ENCODE results near the gene GRID2.

Gene GRID2

GRCh38 chr4:92529510-92529909, 225.7 kb downstream of the GRID2 start:
- no peak for FAIRE-seq

DNA sequence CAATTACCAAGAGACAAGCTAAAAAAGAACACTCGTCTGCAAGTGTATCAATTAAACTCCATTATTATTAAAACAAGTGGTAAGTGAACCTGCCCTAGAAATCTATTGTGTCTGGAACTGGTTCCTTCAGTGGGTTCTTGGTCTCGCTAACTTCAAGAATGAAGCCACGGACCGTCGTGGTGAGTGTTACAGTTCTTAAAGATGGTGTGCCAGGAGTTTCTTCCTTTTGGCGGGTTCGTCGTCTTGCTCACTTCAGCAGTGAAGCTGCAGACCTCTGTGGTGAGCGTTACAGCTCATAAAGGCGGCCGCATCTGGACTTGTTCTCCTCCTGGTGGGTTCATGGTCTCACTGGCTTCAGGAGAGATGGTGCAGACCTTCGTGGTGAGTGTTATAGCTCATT, 231.8 kb downstream of the GRID2 start:
- FAIRE-seq = no peak

GRCh38 chr4:92551616-92552015, 247.8 kb downstream of the GRID2 start:
- FAIRE-seq = no peak

DNA sequence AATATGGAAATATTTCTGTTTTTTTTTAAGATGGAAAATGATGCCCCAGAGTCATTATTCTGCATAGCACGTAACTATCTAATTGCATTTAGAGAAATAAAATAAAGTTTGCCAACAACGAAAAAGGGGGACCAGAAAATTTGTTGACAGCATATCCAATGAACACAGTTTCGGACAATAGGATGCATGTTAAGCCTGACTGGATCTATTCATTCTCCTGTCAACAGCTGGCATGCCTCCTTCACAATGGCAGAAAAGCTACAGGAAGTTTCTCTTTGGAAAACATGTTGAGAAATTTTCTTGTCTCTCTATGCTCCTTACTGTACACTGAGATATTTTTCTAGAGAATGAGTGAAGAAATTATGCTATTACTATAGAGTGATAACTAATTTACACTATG, 262.5 kb downstream of the GRID2 start:
- no peak for FAIRE-seq

- no peak for FAIRE-seq
Measured at GRCh38 chr4:92580816-92581215, 277.1 kb downstream of the GRID2 start.

- FAIRE-seq = no peak
Measured at GRCh38 chr4:92599044-92599443, 295.3 kb downstream of the GRID2 start.

- no peak for FAIRE-seq
Measured at GRCh38 chr4:92600638-92601037, 296.9 kb downstream of the GRID2 start.

DNA sequence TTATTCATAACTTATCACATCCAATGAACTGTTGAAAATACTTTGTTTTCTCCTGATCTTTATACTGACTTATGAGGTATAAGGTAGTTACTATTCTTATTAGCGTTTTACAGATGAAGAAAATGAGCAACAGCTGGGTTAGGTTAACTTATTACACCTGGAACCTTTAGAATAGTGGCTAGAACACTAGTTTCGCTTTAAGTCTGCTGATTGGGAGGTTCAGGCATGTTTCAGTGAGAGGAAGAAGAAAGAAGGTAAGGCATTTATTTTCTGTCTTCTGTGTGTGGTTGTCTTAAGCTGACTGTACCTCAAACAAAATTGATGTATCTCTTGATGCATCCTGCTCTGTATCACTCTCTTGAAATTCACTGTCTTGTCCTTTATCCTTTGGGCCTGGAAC, 302.5 kb downstream of the GRID2 start:
- no peak for FAIRE-seq

DNA sequence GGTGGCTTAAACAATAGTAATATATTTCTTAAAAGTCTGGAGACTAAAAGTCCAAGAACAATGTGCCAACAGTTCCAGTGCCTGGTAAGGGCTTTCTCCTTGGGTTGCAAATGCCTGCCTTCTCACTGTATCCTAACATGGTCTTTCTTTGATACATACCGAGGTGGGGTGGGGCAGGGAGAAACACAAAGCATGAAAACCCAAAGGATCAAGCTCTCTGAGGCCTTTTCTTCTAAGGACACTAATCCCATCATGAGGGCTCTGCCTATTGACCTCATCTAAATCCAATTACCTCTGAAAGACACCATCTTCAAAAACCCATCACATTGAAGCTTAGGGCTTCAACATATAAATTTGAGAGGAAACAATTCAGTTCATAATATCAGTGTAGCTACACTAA, 311.3 kb downstream of the GRID2 start:
- no peak for FAIRE-seq

DNA sequence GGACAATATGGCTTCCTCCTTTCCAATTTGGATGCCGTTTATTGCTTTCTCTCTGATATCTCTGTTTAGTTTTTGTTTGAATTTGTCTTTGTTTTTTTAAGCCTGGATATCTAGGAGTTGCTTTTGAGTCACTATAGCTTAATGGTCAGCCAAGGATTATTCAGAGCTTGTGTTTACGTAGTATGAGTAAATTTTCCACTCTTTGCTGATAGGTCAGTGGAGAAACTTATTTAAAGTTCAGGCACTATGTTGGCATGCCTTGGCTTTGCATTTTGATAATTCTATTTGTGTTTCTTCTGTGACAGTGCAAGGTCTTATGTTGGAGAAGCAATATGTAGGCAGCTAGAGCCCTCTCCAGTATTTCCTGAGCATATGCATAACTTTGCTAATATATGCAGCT, 315.2 kb downstream of the GRID2 start:
- FAIRE-seq = no peak

DNA sequence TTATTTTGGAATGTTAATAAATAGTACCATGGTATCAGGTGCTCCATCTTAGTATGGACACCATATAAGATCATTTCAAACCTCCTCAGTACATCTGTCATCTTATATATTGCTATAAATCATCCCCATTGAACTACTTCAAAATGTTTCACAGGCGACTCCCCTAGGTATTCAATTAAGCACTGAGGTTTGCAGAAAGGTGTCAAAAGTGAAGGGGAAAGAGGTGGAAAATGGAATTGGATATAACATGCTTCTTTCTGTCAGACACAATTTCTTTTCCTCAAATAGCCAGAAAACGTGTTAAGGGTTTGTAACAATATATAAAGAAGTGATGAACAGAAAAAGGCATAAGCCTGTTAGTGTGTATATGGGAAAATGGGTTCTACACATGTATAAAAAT, 325.5 kb downstream of the GRID2 start:
- FAIRE-seq = no peak

GRCh38 chr4:92634882-92635281, 331.1 kb downstream of the GRID2 start:
- no peak for FAIRE-seq

GRCh38 chr4:92636038-92636806, 332.5 kb downstream of the GRID2 start:
- no peak for FAIRE-seq

DNA sequence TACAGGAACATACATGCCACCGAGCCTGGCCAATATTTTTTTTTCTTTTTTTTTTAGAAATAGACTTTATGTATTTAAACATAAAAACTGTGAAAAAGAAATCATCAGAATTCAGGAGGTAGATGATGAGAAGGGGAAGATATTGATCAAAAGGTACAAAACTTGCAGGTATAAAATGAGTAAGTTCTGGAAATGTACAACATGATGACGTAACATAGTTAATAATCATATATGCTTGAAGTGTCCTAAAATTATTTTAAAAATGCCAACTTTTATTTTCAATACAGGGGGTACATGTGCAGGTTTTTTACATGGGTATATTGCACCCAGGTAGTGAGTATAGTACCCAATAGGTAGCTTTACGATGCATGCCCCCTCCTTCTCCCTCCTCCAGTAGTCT, 337.6 kb downstream of the GRID2 start:
- no peak for FAIRE-seq

- FAIRE-seq = no peak
Measured at GRCh38 chr4:92646826-92647225, 343.1 kb downstream of the GRID2 start.

DNA sequence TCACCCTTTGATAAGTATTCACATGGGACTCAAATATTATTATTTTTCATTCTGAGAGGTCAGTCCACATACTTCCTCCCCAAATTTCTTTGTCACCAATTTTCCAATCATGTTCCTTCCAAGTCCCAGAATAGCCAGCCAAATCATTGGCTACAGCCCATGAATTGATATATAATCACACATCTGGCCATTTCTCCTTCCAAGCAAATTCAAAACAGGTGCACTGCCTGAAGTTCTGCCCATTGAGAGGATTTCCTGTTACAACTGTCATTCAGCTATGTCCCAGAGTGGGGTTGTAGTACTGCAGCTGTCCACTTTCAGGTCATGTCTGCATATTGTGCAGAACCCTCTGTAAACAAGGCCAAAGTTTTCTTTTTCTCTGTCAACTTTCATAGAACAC, 347.8 kb downstream of the GRID2 start:
- no peak for FAIRE-seq

- no peak for FAIRE-seq
Measured at GRCh38 chr4:92654084-92654483, 350.3 kb downstream of the GRID2 start.

- no peak for FAIRE-seq
Measured at GRCh38 chr4:92657695-92658094, 353.9 kb downstream of the GRID2 start.

DNA sequence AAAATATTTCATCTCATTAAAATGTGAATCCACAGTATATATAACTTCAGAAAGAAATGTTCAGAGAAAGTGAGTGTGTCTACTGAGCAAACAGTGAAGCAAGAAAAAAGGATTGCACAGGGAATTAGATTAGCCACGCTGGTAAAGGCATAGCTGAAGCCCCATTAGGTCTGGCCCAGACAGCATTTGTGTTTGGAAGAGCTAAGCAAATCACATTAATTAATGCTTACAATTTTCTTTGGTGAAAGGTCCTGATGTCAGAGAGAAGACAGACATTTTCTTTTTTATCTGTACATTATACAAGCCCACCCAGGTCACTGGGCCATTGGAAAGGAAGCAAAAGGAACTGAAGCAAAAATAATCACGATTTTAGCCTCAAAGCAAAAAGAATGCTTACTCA, 354.6 kb downstream of the GRID2 start:
- no peak for FAIRE-seq

- FAIRE-seq = no peak
Measured at GRCh38 chr4:92677805-92678204, 374.0 kb downstream of the GRID2 start.

DNA sequence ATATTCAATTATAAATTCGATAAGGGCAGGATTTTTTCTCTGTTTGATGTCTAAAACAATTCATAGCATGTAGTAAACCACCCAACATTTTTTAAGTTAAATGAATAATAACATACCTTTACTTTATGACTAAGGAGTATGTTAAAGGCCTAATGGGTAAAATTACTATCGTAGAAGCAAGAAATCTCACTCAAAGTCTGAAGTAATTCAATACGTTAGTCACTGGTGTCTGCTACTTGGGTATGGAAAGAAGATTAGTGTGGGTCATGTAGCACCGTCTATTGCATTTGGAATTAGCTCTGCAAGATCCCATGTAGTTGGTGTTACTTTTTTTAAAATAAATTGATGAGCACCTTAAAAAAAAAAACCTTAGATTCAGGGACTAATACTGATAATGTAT, 374.5 kb downstream of the GRID2 start:
- no peak for FAIRE-seq

DNA sequence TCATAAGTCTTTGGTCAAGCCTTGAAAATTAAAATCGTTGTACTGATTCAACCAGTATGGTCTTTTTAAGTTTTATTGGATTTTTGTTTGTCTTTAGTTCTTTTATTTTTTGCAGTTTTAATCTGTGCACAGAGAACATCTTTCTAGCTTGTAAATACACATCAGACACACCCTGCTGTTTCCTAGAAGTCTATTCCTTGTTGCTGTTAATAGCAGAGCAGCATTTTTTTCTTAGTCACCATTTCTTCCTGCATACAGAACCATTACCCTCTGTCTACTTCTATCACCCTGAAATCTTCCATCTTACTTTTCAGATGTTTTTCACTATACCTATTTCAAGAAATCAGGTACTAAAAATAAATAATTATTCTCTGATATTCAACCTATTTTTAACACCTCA, 375.4 kb downstream of the GRID2 start:
- FAIRE-seq = no peak

GRCh38 chr4:92714640-92715039, 410.9 kb downstream of the GRID2 start:
- no peak for FAIRE-seq

GRCh38 chr4:92733231-92733630, 429.5 kb downstream of the GRID2 start:
- no peak for FAIRE-seq

GRCh38 chr4:92735025-92735665, 431.4 kb downstream of the GRID2 start:
- FAIRE-seq = peak; percentile 48

Measured in G401.6 (cell line).